Caco-2 (cell line): Measurements from ENCODE around the gene NTNG2. TPM values are rescaled to one million over a fixed set of nuclear protein-coding genes. Genes with fewer than 3 reads are reported as not detected.

Source experiments
- BruUV-seq: library from RNA; stranded (reverse); fragments of 400-500 nt; replicated peaks from 2 replicates; lab custom pipeline; 2021; lab: Mats Ljungman, UMichigan
- CTCF ChIA-PET: fragments of 300-600 bp; sonication (Branson Sonifier 250); formaldehyde crosslinking; loops from one replicate; lab custom pipeline; 2022; ENCODE audit warnings: antibody characterized with exemption; lab: Charles Lee
- POLR2A ChIA-PET: fragments of 300-600 bp; sonication (Branson Sonifier 250); formaldehyde crosslinking; loops from one replicate; lab custom pipeline; 2022; ENCODE audit warnings: antibody characterized with exemption; lab: Charles Lee
- DNase-seq, 2 experiments: peaks; one replicate each; pipeline versions ENCODE4 v3.0.0 to v3.0.0-alpha.2; 2020 to 2022
- H3K27me3 ChIP-seq: replicated peaks from 2 replicates; pipeline ENCODE4 v1.6.0; 2011; ENCODE audit warnings: low read length; ENCODE audit not compliant: control insufficient read depth, insufficient read depth
- H3K36me3 ChIP-seq: 2 replicates; pipeline ENCODE4 v1.5.1; 2011; ENCODE audit warnings: low read length; ENCODE audit not compliant: control insufficient read depth, insufficient read depth
- H3K4me1 ChIP-seq: fragments of 250-450 bp; sonication (Bioruptor Pico); 2 replicates; pipeline ENCODE4 v1.5.1; 2020; ENCODE audit warnings: mild to moderate bottlenecking
- H3K4me3 ChIP-seq: 2 replicates; pipeline ENCODE4 v1.5.1; 2011; ENCODE audit warnings: low read depth, mild to moderate bottlenecking, control low read depth, low read length
- H3K9me3 ChIP-seq: fragments of 250-450 bp; sonication (Bioruptor Pico); 2 replicates; pipeline ENCODE4 v1.5.1; 2020; ENCODE audit warnings: mild to moderate bottlenecking, moderate library complexity
- H3K27ac Mint-ChIP-seq: one replicate; pipeline ENCODE4 v1.8.0; 2022; ENCODE audit warnings: mixed read lengths; ENCODE audit not compliant: unreplicated experiment
- H3K27me3 Mint-ChIP-seq: one replicate; pipeline ENCODE4 v1.8.0; 2022; ENCODE audit warnings: mixed read lengths; ENCODE audit not compliant: insufficient read depth, unreplicated experiment
- H3K36me3 Mint-ChIP-seq: one replicate; pipeline ENCODE4 v1.8.0; 2022; ENCODE audit warnings: mild to moderate bottlenecking, mixed read lengths; ENCODE audit not compliant: insufficient read depth, unreplicated experiment
- H3K4me1 Mint-ChIP-seq: one replicate; pipeline ENCODE4 v1.8.0; 2022; ENCODE audit warnings: low read depth, mixed read lengths; ENCODE audit not compliant: unreplicated experiment
- H3K4me3 Mint-ChIP-seq: one replicate; pipeline ENCODE4 v1.8.0; 2022; ENCODE audit warnings: mild to moderate bottlenecking, moderate library complexity, mixed read lengths; ENCODE audit not compliant: unreplicated experiment
- H3K9me3 Mint-ChIP-seq: one replicate; pipeline ENCODE4 v1.8.0; 2022; ENCODE audit warnings: mixed read lengths; ENCODE audit not compliant: unreplicated experiment
- intact Hi-C: fragments of 100-400 bp; cut with micrococcal nuclease; formaldehyde crosslinking; loops from one replicate; pipeline ENCODE4 v1.10.0; 2022; ENCODE audit not compliant: unreplicated experiment
- total RNA-seq: library from RNA; stranded (reverse); gene quantifications from 2 replicates; pipeline ENCODE4 v1.2.3, GENCODE V29; 2022
- TF ChIP-seq, protein P1 (sequence below), 2 experiments: fragments of 200-600 bp in 1 of 2; IDR thresholded peaks; 1 replicate in 1 of 2; 2 replicates in 1 of 2; pipeline versions ENCODE4 v1.5.1 to v1.8.0; 2011 to 2022; ENCODE audit warnings: antibody characterized with exemption in 1 of 2, control low read depth in 1 of 2, inconsistent platforms in 1 of 2, low read depth in 1 of 2, low read length in 1 of 2, mild to moderate bottlenecking in 1 of 2, moderate library complexity in 1 of 2; ENCODE audit not compliant: insufficient read depth in 1 of 2, severe bottlenecking in 1 of 2, unreplicated experiment in 1 of 2

NTNG2 gene
- total RNA-seq, 1 experiment from 2014 or later: not detected

DNA sequence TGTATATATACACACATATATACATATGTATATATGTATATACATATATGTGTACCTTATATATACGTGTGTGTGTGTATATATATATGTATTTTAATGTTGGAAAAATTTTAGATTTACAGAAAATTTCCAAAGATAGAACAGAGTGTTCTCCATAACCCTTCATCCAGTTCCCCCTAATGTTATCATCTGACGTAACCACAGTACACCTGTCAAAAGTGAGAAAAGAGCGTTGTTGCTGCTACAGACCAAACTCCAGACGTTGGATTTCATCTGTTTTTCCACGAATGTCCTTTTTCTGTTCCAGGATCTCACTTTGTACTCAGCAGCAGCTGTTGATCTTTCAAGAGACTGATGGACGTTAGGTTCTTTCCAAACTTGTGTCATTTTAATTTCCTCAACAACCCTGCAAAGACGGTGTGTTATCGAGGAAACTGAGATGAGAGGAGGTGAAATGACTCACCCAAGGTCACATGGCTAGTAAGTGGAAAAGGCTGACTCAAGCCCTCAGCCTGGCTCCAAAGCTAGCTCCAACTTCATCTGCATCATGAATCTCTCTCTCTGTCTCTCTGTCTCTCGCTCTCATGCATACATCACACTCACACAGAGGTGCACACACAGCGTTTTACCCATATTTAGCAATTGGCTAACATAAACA lies 17.0 kb upstream of the NTNG2 start:
- H3K36me3 ChIP-seq: no peaks in the 10 kb centered on the region
- Mint-ChIP-seq H3K27me3 (peaks cover 34% of the 10 kb centered on the region), H3K4me3 (no peak overlapping the region), H3K9me3 (no peaks in the 10 kb centered on the region), H3K4me1 (no peaks in the 10 kb centered on the region), H3K27ac (no peak overlapping the region), H3K36me3 (no peaks in the 10 kb centered on the region)
- no peak for DNase-seq
- H3K4me1 ChIP-seq: no peaks in the 10 kb centered on the region
- no TSS peak for BruUV-seq
- ChIA-PET CTCF (interaction anchor here (0.5 kb wide), 1 partner anchor 37 kb away, joined by 5 read pairs; no protein-coding TSS in a partner anchor), POLR2A (no interaction called here)
- H3K27me3 ChIP-seq: no peaks in the 10 kb centered on the region
- TF ChIP-seq, protein P1, sequence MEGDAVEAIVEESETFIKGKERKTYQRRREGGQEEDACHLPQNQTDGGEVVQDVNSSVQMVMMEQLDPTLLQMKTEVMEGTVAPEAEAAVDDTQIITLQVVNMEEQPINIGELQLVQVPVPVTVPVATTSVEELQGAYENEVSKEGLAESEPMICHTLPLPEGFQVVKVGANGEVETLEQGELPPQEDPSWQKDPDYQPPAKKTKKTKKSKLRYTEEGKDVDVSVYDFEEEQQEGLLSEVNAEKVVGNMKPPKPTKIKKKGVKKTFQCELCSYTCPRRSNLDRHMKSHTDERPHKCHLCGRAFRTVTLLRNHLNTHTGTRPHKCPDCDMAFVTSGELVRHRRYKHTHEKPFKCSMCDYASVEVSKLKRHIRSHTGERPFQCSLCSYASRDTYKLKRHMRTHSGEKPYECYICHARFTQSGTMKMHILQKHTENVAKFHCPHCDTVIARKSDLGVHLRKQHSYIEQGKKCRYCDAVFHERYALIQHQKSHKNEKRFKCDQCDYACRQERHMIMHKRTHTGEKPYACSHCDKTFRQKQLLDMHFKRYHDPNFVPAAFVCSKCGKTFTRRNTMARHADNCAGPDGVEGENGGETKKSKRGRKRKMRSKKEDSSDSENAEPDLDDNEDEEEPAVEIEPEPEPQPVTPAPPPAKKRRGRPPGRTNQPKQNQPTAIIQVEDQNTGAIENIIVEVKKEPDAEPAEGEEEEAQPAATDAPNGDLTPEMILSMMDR (IDR thresholded peaks at IDR 0.05; ENCODE audit: insufficient read depth in 1 of 2, low read depth in 1 of 2, low read length in 1 of 2, severe bottlenecking in 1 of 2, unreplicated experiment in 1 of 2): no peak
- intact Hi-C loops: no loop called here
- H3K9me3 ChIP-seq: no peaks in the 10 kb centered on the region
- no peak overlapping the region for H3K4me3 ChIP-seq

DNA sequence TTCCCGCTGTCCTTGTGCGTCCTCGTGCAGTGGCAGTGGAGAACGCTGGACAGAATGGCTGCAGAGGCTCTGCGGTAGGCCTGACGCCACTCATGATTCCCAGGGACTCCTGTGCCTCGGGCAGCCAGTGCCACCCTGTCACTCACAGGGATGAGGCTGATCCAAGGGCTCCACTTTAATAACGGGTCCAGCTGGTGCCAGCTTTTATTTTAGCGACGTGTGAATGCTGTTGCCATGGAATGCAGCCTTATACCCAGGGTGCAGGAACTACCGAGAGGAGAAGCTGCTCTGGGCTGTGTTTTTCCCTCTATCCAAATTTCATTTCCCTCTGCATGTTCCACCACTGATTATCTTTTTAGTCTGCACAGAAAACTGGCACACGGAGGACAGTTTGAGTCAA lies 15.8 kb upstream of the NTNG2 start:
- Mint-ChIP-seq H3K4me1 (no peaks in the 10 kb centered on the region), H3K27ac (no peak overlapping the region), H3K9me3 (no peaks in the 10 kb centered on the region), H3K36me3 (no peaks in the 10 kb centered on the region), H3K27me3 (peaks cover 33% of the 10 kb centered on the region), H3K4me3 (no peak overlapping the region)
- POLR2A ChIA-PET: no interaction called here
- CTCF ChIA-PET: no interaction called here
- intact Hi-C loops: no loop called here
- no peaks in the 10 kb centered on the region for H3K4me1 ChIP-seq
- BruUV-seq: no TSS peak
- no peaks in the 10 kb centered on the region for H3K27me3 ChIP-seq
- no peaks in the 10 kb centered on the region for H3K9me3 ChIP-seq
- DNase-seq: no peak
- TF ChIP-seq, protein P1 (IDR thresholded peaks at IDR 0.05; ENCODE audit: insufficient read depth in 1 of 2, low read depth in 1 of 2, low read length in 1 of 2, severe bottlenecking in 1 of 2, unreplicated experiment in 1 of 2): no peak
- H3K36me3 ChIP-seq: no peaks in the 10 kb centered on the region
- H3K4me3 ChIP-seq: no peak overlapping the region

DNA sequence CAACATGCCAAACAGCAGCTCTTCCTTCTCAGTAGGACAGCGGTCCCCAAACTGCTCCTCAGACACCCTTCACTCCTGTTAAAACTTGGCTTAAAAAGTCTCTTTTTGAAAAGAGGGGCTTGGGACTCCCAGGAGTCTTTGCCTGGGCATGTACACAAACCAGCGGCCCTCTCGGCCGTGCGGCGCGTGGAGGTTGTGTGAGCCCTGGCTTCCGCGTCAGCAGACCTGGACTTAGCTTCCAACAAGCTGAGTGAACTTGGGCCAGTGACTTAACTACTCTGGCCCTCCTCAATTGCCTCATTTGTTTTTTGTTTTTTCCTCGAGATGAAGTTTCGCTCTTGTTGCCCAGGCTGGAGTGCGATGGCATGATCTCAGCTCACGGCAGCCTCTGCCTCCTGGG lies 15.3 kb upstream of the NTNG2 start:
- Histone ChIP-seq H3K9me3 (no peaks in the 10 kb centered on the region), H3K27me3 (no peaks in the 10 kb centered on the region), H3K36me3 (no peaks in the 10 kb centered on the region), H3K4me1 (no peaks in the 10 kb centered on the region), H3K4me3 (no peak overlapping the region)
- BruUV-seq: no TSS peak
- Mint-ChIP-seq H3K27me3 (peaks cover 28% of the 10 kb centered on the region), H3K4me1 (no peaks in the 10 kb centered on the region), H3K9me3 (no peaks in the 10 kb centered on the region), H3K4me3 (no peak overlapping the region), H3K27ac (no peak overlapping the region), H3K36me3 (no peaks in the 10 kb centered on the region)
- CTCF ChIA-PET: no interaction called here
- intact Hi-C loops: no loop called here
- POLR2A ChIA-PET: no interaction called here
- TF ChIP-seq, protein P1 (IDR thresholded peaks at IDR 0.05; ENCODE audit: insufficient read depth in 1 of 2, low read depth in 1 of 2, low read length in 1 of 2, severe bottlenecking in 1 of 2, unreplicated experiment in 1 of 2): no peak
- DNase-seq: no peak
